OCI-LY1 (cell line): ENCODE data around the gene RALGPS2.

ENCODE experiments used
- EZH2 ChIP-seq: fragments of 200-600 bp; sonication (generic), shearing (Covaris generic); IDR thresholded peaks from 2 replicates; pipeline ENCODE4 v1.8.0; 2017; ENCODE audit warnings: borderline replicate concordance, mixed run types, mild to moderate bottlenecking, antibody characterized with exemption, low read length, moderate library complexity, mixed read lengths
- TF ChIP-seq, protein P1 (sequence below): fragments of 200-600 bp; sonication (generic), shearing (Covaris generic); IDR thresholded peaks from 2 replicates; pipeline ENCODE4 v1.5.1; 2017; ENCODE audit warnings: mild to moderate bottlenecking, antibody characterized with exemption, low read length, moderate library complexity, mixed read lengths

DNA sequence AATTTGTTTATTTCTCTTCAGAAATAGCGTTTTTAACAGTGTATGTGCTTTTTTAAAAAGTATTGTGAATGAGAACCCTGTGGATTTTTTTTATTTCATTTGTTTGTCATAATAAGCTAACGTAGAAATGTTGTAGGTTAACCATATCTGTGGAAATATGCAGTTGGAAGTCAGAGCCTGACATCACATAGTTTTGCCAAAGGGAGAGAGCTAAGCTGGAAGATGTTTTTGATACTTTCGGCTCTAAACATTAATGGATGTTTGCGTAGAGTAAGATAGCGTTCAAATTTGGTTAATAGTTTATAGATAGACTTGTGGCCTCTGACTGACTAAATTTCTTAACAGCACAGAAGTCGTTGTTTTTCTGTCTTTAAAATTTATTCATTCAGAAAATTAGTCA lies 193.3 kb downstream of the RALGPS2 start:
- TF ChIP-seq, protein P1, sequence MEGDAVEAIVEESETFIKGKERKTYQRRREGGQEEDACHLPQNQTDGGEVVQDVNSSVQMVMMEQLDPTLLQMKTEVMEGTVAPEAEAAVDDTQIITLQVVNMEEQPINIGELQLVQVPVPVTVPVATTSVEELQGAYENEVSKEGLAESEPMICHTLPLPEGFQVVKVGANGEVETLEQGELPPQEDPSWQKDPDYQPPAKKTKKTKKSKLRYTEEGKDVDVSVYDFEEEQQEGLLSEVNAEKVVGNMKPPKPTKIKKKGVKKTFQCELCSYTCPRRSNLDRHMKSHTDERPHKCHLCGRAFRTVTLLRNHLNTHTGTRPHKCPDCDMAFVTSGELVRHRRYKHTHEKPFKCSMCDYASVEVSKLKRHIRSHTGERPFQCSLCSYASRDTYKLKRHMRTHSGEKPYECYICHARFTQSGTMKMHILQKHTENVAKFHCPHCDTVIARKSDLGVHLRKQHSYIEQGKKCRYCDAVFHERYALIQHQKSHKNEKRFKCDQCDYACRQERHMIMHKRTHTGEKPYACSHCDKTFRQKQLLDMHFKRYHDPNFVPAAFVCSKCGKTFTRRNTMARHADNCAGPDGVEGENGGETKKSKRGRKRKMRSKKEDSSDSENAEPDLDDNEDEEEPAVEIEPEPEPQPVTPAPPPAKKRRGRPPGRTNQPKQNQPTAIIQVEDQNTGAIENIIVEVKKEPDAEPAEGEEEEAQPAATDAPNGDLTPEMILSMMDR = no peak
- TF ChIP-seq EZH2 = no peak
